AG09319 (cell line): ENCODE data around the gene GPRC5A.

Experiments
- DNase-seq: peaks from one replicate; pipeline ENCODE4 v3.0.0-alpha.2; 2010; ENCODE audit warnings: low read depth; ENCODE audit errors: extremely low read depth
- CTCF ChIP-seq: IDR thresholded peaks from 2 replicates; pipeline ENCODE4 v1.5.1; 2011; ENCODE audit warnings: low read depth, mild to moderate bottlenecking, inconsistent platforms, low read length, moderate library complexity

GPRC5A gene

GRCh38 chr12:12958886-12959285, 67.5 kb downstream of the GPRC5A start:
- DNase-seq: no peak
- TF ChIP-seq CTCF: no peak

- DNase-seq: no peak
- no peak for TF ChIP-seq CTCF
Observed at GRCh38 chr12:12960639-12961209, 69.4 kb downstream of the GPRC5A start.

- TF ChIP-seq CTCF: no peak
- DNase-seq: no peak
Observed at GRCh38 chr12:12964255-12964654, 72.9 kb downstream of the GPRC5A start.

- no peak for DNase-seq
- TF ChIP-seq CTCF: no peak
Observed at GRCh38 chr12:12965836-12966235, 74.5 kb downstream of the GPRC5A start.
